Stomach (tissue), 4 donors: ENCODE data around the gene TAL1.
"Not testable (repeated sequence)": the region's sequence is repeated elsewhere in the genome, so short reads cannot be mapped to it uniquely, and the experiment has no call there.

Experiments used
- EP300 ChIP-seq: sonication (generic); formaldehyde crosslinking; IDR thresholded peaks from one replicate; pipeline ENCODE4 v1.6.1; 2017; ENCODE audit warnings: antibody characterized with exemption
- POLR2A ChIP-seq, 4 donors: fragments of 450-650 bp; IDR thresholded peaks; one replicate each; pipeline ENCODE4 v1.6.1; 2016; ENCODE audit warnings: antibody characterized with exemption in 4 of 4, control low read depth in 2 of 4, mild to moderate bottlenecking in 1 of 4, moderate library complexity in 1 of 4
- TF ChIP-seq, protein P1 (sequence below), 7 experiments: fragments of 450-650 bp in 4 of 7; fragments of 200-600 bp in 3 of 7; sonication (generic) in 3 of 7; IDR thresholded peaks; one replicate each; pipeline ENCODE4 v1.5.1; 2016 to 2019; ENCODE audit warnings: antibody characterized with exemption in 7 of 7, control low read depth in 2 of 7, mild to moderate bottlenecking in 1 of 7

DNA sequence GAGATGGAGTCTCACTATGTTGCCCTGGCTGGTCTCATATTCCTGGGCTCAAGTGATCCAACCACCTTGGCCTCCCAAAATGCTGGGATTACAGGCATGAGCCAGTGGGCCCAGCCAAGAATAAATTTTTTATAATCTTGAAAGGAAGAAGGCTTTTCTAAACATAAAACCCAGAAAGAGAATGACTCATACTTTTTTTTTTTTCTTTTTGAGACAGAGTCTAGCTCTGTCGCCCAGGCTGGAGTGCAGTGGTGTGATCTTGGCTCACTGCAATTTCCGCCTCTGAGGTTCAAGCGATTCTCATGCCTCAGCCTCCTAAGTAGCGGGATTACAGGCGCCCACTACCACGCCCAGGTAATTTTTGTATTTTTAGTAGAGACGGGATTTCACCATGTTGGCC lies 43.8 kb upstream of the TAL1 start:
- TF ChIP-seq, protein P1, sequence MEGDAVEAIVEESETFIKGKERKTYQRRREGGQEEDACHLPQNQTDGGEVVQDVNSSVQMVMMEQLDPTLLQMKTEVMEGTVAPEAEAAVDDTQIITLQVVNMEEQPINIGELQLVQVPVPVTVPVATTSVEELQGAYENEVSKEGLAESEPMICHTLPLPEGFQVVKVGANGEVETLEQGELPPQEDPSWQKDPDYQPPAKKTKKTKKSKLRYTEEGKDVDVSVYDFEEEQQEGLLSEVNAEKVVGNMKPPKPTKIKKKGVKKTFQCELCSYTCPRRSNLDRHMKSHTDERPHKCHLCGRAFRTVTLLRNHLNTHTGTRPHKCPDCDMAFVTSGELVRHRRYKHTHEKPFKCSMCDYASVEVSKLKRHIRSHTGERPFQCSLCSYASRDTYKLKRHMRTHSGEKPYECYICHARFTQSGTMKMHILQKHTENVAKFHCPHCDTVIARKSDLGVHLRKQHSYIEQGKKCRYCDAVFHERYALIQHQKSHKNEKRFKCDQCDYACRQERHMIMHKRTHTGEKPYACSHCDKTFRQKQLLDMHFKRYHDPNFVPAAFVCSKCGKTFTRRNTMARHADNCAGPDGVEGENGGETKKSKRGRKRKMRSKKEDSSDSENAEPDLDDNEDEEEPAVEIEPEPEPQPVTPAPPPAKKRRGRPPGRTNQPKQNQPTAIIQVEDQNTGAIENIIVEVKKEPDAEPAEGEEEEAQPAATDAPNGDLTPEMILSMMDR (IDR thresholded peaks at IDR 0.05): not testable (repeated sequence)
- not testable (repeated sequence) for TF ChIP-seq EP300; POLR2A (IDR thresholded peaks at IDR 0.05)
